GM12892 (cell line): ENCODE data around the gene RFC5.

Source experiments
- POLR2A ChIP-seq: IDR thresholded peaks from 2 replicates; pipeline ENCODE4 v1.6.1; 2011; ENCODE audit warnings: low read depth, low read length, control low read depth
- POLR2AphosphoS5 ChIP-seq: IDR thresholded peaks from 2 replicates; pipeline ENCODE4 v1.6.1; 2011; ENCODE audit warnings: low read depth, low read length, control low read depth

DNA sequence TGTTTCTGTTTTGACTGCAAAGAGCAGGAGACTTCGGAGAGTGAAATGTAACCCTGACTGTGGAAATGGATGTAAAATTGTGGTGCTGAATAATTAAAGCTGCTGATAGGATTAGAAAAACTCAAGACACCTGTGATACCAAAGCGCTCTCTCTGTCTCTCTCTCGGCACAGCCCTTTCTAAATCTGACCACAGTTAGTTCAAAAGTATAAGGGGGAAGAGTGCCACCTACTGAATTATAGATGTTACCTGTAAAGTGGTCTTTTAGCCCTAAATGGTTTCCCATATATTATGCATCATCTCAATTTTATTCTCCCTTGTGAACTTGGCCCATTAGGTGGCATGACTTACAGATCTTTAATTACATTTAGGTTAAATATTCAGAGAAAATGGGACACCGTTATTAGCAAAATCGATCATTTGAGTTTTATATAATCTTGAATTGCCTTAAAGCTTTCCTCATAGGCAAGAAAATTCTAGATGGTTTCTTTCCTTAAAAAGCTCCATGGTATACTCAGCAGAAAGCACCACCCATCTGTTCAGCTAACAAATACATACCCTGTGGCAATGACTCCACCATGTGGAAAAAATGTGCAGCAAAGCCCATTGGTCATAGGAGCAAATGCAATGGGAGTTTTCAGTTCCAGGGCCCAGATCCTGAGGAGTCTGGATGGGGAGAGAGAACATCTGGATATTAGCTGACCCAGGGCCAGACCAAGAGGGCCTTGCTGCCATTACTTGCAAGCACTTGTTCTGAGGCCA lies 18.1 kb downstream of the RFC5 start:
- TF ChIP-seq POLR2AphosphoS5 = no peak
- no peak for TF ChIP-seq POLR2A
